ENCODE data around the gene VIT.

DNA sequence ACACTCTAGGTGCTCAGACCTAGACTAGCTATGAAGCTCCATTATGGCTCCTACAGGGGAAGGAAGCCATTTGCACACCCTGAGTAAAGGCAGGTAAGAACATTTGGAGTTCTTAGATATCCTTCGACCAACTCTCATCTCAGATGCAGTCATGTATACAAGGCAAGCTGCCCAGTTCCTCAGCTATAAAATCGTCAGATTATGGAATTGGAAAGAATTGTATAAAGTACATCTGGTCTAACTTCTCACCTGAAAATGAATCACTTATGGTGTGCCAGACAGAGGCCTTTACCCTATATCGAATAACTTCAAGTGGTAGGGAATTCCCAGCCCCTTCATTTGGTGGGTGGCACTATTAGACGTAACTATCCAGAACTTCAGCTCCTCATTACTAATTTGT is 79.3 kb downstream of the VIT start:
- TF ChIP-seq, protein P1, sequence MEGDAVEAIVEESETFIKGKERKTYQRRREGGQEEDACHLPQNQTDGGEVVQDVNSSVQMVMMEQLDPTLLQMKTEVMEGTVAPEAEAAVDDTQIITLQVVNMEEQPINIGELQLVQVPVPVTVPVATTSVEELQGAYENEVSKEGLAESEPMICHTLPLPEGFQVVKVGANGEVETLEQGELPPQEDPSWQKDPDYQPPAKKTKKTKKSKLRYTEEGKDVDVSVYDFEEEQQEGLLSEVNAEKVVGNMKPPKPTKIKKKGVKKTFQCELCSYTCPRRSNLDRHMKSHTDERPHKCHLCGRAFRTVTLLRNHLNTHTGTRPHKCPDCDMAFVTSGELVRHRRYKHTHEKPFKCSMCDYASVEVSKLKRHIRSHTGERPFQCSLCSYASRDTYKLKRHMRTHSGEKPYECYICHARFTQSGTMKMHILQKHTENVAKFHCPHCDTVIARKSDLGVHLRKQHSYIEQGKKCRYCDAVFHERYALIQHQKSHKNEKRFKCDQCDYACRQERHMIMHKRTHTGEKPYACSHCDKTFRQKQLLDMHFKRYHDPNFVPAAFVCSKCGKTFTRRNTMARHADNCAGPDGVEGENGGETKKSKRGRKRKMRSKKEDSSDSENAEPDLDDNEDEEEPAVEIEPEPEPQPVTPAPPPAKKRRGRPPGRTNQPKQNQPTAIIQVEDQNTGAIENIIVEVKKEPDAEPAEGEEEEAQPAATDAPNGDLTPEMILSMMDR (IDR thresholded peaks at IDR 0.05): no peak
- no peak for TF ChIP-seq POLR2A (IDR thresholded peaks at IDR 0.05)
